ENCODE data around the gene ANKRD55.

Gene ANKRD55

GRCh38 chr5:56175021-56175420 is 58.1 kb downstream of the ANKRD55 start (continued):
- TF ChIP-seq PRDM2 (tag by site-specific recombination; IDR thresholded peaks at IDR 0.05; ENCODE audit: borderline replicate concordance) (no peak), ZNF558 (tag by site-specific recombination; IDR thresholded peaks at IDR 0.05) (no peak), ZNF221 (tag by site-specific recombination; IDR thresholded peaks at IDR 0.05; ENCODE audit: borderline replicate concordance) (no peak), ZNF670 (tag by site-specific recombination; IDR thresholded peaks at IDR 0.05; ENCODE audit: low read depth) (no peak), ZNF23 (tag by site-specific recombination; IDR thresholded peaks at IDR 0.05; ENCODE audit: borderline replicate concordance) (no peak), ZBTB48 (tag by site-specific recombination; IDR thresholded peaks at IDR 0.05) (no peak), ZNF114 (tag by site-specific recombination; IDR thresholded peaks at IDR 0.05) (no peak), ZSCAN16 (tag by site-specific recombination; IDR thresholded peaks at IDR 0.05) (no peak), ZNF404 (tag by site-specific recombination; IDR thresholded peaks at IDR 0.05) (no peak), ZNF10 (tag by site-specific recombination; IDR thresholded peaks at IDR 0.05) (no peak)

- H3K4me1 ChIP-seq (ENCODE audit: control insufficient read depth, insufficient read depth, low read length), result peaks cover 10% of the 10 kb centered on the region
- H3K9me3 ChIP-seq (ENCODE audit: control insufficient read depth, insufficient read depth, low read depth, low read length), result no peaks in the 10 kb centered on the region
- H3K4me3 ChIP-seq (ENCODE audit: low read depth, low read length), result no peak overlapping the region
- no peak overlapping the region for H3K27ac ChIP-seq (ENCODE audit: extremely low read depth, low read depth, low read length)
- ChIA-PET POLR2A (no interaction called here), CTCF (no interaction called here)
- TF ChIP-seq ZNF776 (tag by site-specific recombination; IDR thresholded peaks at IDR 0.05; ENCODE audit: borderline replicate concordance) (no peak), PRDM10 (tag by site-specific recombination; IDR thresholded peaks at IDR 0.05) (no peak)
- H3K36me3 ChIP-seq (ENCODE audit: control insufficient read depth in 2 of 2, insufficient read depth in 1 of 2, low read length in 2 of 2), result no peaks in the 10 kb centered on the region
Observed at GRCh38 chr5:56172241-56172640, 60.9 kb downstream of the ANKRD55 start.

GRCh38 chr5:56170557-56170956 is 62.6 kb downstream of the ANKRD55 start:
- no peak overlapping the region for H3K4me3 ChIP-seq (ENCODE audit: low read depth, low read length)
- H3K9me3 ChIP-seq (ENCODE audit: control insufficient read depth, insufficient read depth, low read depth, low read length), result no peaks in the 10 kb centered on the region
- peaks cover 10% of the 10 kb centered on the region for H3K4me1 ChIP-seq (ENCODE audit: control insufficient read depth, insufficient read depth, low read length)
- ChIA-PET POLR2A (no interaction called here), CTCF (no interaction called here)
- H3K36me3 ChIP-seq (ENCODE audit: control insufficient read depth in 2 of 2, insufficient read depth in 1 of 2, low read length in 2 of 2), result no peaks in the 10 kb centered on the region
- no peak overlapping the region for H3K27ac ChIP-seq (ENCODE audit: extremely low read depth, low read depth, low read length)
- TF ChIP-seq GLI4 (tag by site-specific recombination; IDR thresholded peaks at IDR 0.05), result no peak
- no peak for TF ChIP-seq ZNF660 (tag by site-specific recombination; IDR thresholded peaks at IDR 0.05)
- no peak for TF ChIP-seq ZNF747 (tag by site-specific recombination; IDR thresholded peaks at IDR 0.05)
- TF ChIP-seq PRDM6 (tag by site-specific recombination; IDR thresholded peaks at IDR 0.05), result no peak
- no peak for TF ChIP-seq ZNF548 (tag by site-specific recombination; IDR thresholded peaks at IDR 0.05)
- TF ChIP-seq ZNF341 (tag by site-specific recombination; IDR thresholded peaks at IDR 0.05; ENCODE audit: low read depth), result no peak
- TF ChIP-seq ZNF138 (tag by site-specific recombination; IDR thresholded peaks at IDR 0.05; ENCODE audit: borderline replicate concordance), result no peak
- TF ChIP-seq ZNF140 (tag by site-specific recombination; IDR thresholded peaks at IDR 0.05), result no peak
- no peak for TF ChIP-seq ZSCAN5A (tag by site-specific recombination; IDR thresholded peaks at IDR 0.05)
- no peak for TF ChIP-seq TCF7L2 (IDR thresholded peaks at IDR 0.05; ENCODE audit: borderline replicate concordance, low read depth, low read length)
- no peak for TF ChIP-seq ZNF16 (tag by site-specific recombination; IDR thresholded peaks at IDR 0.05; ENCODE audit: low read depth)

All from HEK293 (cell line).